Measurements from ENCODE around the gene USP30. TPM values are rescaled to one million over a fixed set of nuclear protein-coding genes. Genes with fewer than 3 reads are reported as not detected.

The USP30 gene
- total RNA-seq, 2 donors from 2014 or later: 18.0 to 30.1 TPM

- H3K27ac ChIP-seq: peak overlapping the region; percentile 87 to 92
- intact Hi-C loops (cut with DNase I): loop anchor here (10.0 kb wide), 2 partner anchors 294 to 454 kb away; no protein-coding TSS in a partner anchor
- peak overlapping the region; percentile 54 to 79 for H3K4me3 ChIP-seq
- H3K27me3 ChIP-seq (replicated peaks; ENCODE audit: insufficient read depth): no peaks in the 10 kb centered on the region
- TF ChIP-seq POLR2AphosphoS5 (IDR thresholded peaks at IDR 0.05) (no peak), POLR2A (IDR thresholded peaks at IDR 0.05) (no peak)
- TF ChIP-seq, protein P1, sequence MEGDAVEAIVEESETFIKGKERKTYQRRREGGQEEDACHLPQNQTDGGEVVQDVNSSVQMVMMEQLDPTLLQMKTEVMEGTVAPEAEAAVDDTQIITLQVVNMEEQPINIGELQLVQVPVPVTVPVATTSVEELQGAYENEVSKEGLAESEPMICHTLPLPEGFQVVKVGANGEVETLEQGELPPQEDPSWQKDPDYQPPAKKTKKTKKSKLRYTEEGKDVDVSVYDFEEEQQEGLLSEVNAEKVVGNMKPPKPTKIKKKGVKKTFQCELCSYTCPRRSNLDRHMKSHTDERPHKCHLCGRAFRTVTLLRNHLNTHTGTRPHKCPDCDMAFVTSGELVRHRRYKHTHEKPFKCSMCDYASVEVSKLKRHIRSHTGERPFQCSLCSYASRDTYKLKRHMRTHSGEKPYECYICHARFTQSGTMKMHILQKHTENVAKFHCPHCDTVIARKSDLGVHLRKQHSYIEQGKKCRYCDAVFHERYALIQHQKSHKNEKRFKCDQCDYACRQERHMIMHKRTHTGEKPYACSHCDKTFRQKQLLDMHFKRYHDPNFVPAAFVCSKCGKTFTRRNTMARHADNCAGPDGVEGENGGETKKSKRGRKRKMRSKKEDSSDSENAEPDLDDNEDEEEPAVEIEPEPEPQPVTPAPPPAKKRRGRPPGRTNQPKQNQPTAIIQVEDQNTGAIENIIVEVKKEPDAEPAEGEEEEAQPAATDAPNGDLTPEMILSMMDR (IDR thresholded peaks at IDR 0.05): no peak
- 2% methylated on average over 8 of the region's 8 CpGs for WGBS
- no peaks in the 10 kb centered on the region for H3K9me3 ChIP-seq
- DNase-seq (ENCODE audit: low spot score): peak; percentile 22
- no peaks in the 10 kb centered on the region for H3K36me3 ChIP-seq
- no peaks in the 10 kb centered on the region for H3K4me1 ChIP-seq (replicated peaks)
Observed at GRCh38 chr12:109098651-109099050, 46.3 kb downstream of the USP30 start.

- 58% methylated on average over 12 of the region's 12 CpGs for WGBS
- H3K4me3 ChIP-seq: no peak overlapping the region
Observed at GRCh38 chr12:109099431-109100020, 47.1 kb downstream of the USP30 start.

GRCh38 chr12:109100741-109101140 is 48.4 kb downstream of the USP30 start:
- no peak for DNase-seq (ENCODE audit: low spot score)
- peaks cover 0 to 4% of the 10 kb centered on the region in 2 donors for H3K36me3 ChIP-seq
- no peaks in the 10 kb centered on the region for H3K4me1 ChIP-seq (replicated peaks)
- no peak overlapping the region for H3K4me3 ChIP-seq
- no peaks in the 10 kb centered on the region for H3K27me3 ChIP-seq (replicated peaks; ENCODE audit: insufficient read depth)
- TF ChIP-seq POLR2AphosphoS5 (IDR thresholded peaks at IDR 0.05): no peak
- TF ChIP-seq POLR2A (IDR thresholded peaks at IDR 0.05): no peak
- TF ChIP-seq, protein P1 (IDR thresholded peaks at IDR 0.05): no peak
- no peaks in the 10 kb centered on the region for H3K9me3 ChIP-seq
- intact Hi-C loops (cut with DNase I): no loop called here
- 100% methylated on average over 4 of the region's 4 CpGs for WGBS
- H3K27ac ChIP-seq: no peak overlapping the region

More at GRCh38 chr12:109099431-109100020, 47.1 kb downstream of the USP30 start:
- Histone ChIP-seq H3K27ac (peak overlapping the region; percentile 87 to 92), H3K36me3 (peaks cover 0 to 4% of the 10 kb centered on the region in 2 donors), H3K4me1 (replicated peaks) (no peaks in the 10 kb centered on the region), H3K27me3 (replicated peaks; ENCODE audit: insufficient read depth) (no peaks in the 10 kb centered on the region), H3K9me3 (no peaks in the 10 kb centered on the region)
- TF ChIP-seq, protein P1 (IDR thresholded peaks at IDR 0.05): no peak
- no peak for TF ChIP-seq POLR2A (IDR thresholded peaks at IDR 0.05)
- no peak for TF ChIP-seq POLR2AphosphoS5 (IDR thresholded peaks at IDR 0.05)
- no peak for DNase-seq (ENCODE audit: low spot score)
- intact Hi-C loops (cut with DNase I): loop anchor here (10.0 kb wide), 2 partner anchors 295 to 455 kb away; no protein-coding TSS in a partner anchor

- no peak for DNase-seq (ENCODE audit: low spot score)
Observed at GRCh38 chr12:109102491-109102890, 50.1 kb downstream of the USP30 start.

More at GRCh38 chr12:109102491-109102890, 50.1 kb downstream of the USP30 start:
- Histone ChIP-seq H3K36me3 (peaks cover 0 to 4% of the 10 kb centered on the region in 2 donors), H3K4me3 (no peak overlapping the region), H3K4me1 (replicated peaks) (no peaks in the 10 kb centered on the region), H3K27me3 (replicated peaks; ENCODE audit: insufficient read depth) (no peaks in the 10 kb centered on the region), H3K27ac (no peak overlapping the region), H3K9me3 (no peaks in the 10 kb centered on the region)
- TF ChIP-seq POLR2A (IDR thresholded peaks at IDR 0.05): no peak
- TF ChIP-seq POLR2AphosphoS5 (IDR thresholded peaks at IDR 0.05): no peak
- TF ChIP-seq, protein P1 (IDR thresholded peaks at IDR 0.05): no peak
- intact Hi-C loops (cut with DNase I): no loop called here
- WGBS: 93% methylated on average over 3 of the region's 3 CpGs

All from prostate gland (tissue), 2 donors.